ENCODE results near the gene INPP5A.

Gene INPP5A

GRCh38 chr10:132650611-132651250, 113.1 kb downstream of the INPP5A start:
- no peaks in the 10 kb centered on the region for H3K9me3 ChIP-seq (ENCODE audit: control insufficient read depth, insufficient read depth, low read length)
- H3K9me2 ChIP-seq (replicated peaks; ENCODE audit: control insufficient read depth, low read length) = no peaks in the 10 kb centered on the region
- no peaks in the 10 kb centered on the region for H3K79me2 ChIP-seq (ENCODE audit: control insufficient read depth, low read length)
- H3K4me2 ChIP-seq (ENCODE audit: low read length) = no peak overlapping the region
- H3K27me3 ChIP-seq (ENCODE audit: control insufficient read depth, low read length) = no peaks in the 10 kb centered on the region
- no peak for TF ChIP-seq EZH2phosphoT487 (IDR thresholded peaks at IDR 0.05; ENCODE audit: borderline replicate concordance, low read length)
- no peak for TF ChIP-seq CTCF (IDR thresholded peaks at IDR 0.05; ENCODE audit: low read depth, low read length, poor library complexity, severe bottlenecking)
- no peak overlapping the region for H3K27ac ChIP-seq (ENCODE audit: low read depth, low read length)
- no peaks in the 10 kb centered on the region for H3K36me3 ChIP-seq (ENCODE audit: control insufficient read depth, low read length)
- no peaks in the 10 kb centered on the region for H4K20me1 ChIP-seq (ENCODE audit: control insufficient read depth, insufficient read depth, low read depth, low read length)
- H3K4me3 ChIP-seq (ENCODE audit: low read length) = no peak overlapping the region
- H3F3A ChIP-seq (ENCODE audit: control insufficient read depth, insufficient read depth) = no peaks in the 10 kb centered on the region
- H3K4me1 ChIP-seq (ENCODE audit: control insufficient read depth, low read length) = no peaks in the 10 kb centered on the region

- Histone ChIP-seq H4K20me1 (ENCODE audit: control insufficient read depth, insufficient read depth, low read depth, low read length) (no peaks in the 10 kb centered on the region), H3K36me3 (ENCODE audit: control insufficient read depth, low read length) (no peaks in the 10 kb centered on the region)
- no peak for TF ChIP-seq EZH2phosphoT487 (IDR thresholded peaks at IDR 0.05; ENCODE audit: borderline replicate concordance, low read length)
- no peak for TF ChIP-seq CTCF (IDR thresholded peaks at IDR 0.05; ENCODE audit: low read depth, low read length, poor library complexity, severe bottlenecking)
Observed at GRCh38 chr10:132651511-132652029, 114.0 kb downstream of the INPP5A start.

GRCh38 chr10:132652446-132652845, 114.9 kb downstream of the INPP5A start:
- no peak overlapping the region for H3K4me2 ChIP-seq (ENCODE audit: low read length)
- H3K79me2 ChIP-seq (ENCODE audit: control insufficient read depth, low read length) = no peaks in the 10 kb centered on the region
- no peaks in the 10 kb centered on the region for H3K9me3 ChIP-seq (ENCODE audit: control insufficient read depth, insufficient read depth, low read length)
- H3K9me2 ChIP-seq (replicated peaks; ENCODE audit: control insufficient read depth, low read length) = no peaks in the 10 kb centered on the region
- H3K36me3 ChIP-seq (ENCODE audit: control insufficient read depth, low read length) = no peaks in the 10 kb centered on the region
- no peak overlapping the region for H3K27ac ChIP-seq (ENCODE audit: low read depth, low read length)
- H3K4me3 ChIP-seq (ENCODE audit: low read length) = no peak overlapping the region
- no peaks in the 10 kb centered on the region for H3K4me1 ChIP-seq (ENCODE audit: control insufficient read depth, low read length)
- H3K27me3 ChIP-seq (ENCODE audit: control insufficient read depth, low read length) = no peaks in the 10 kb centered on the region
- no peaks in the 10 kb centered on the region for H4K20me1 ChIP-seq (ENCODE audit: control insufficient read depth, insufficient read depth, low read depth, low read length)
- no peaks in the 10 kb centered on the region for H3F3A ChIP-seq (ENCODE audit: control insufficient read depth, insufficient read depth)
- no peak for TF ChIP-seq CTCF (IDR thresholded peaks at IDR 0.05; ENCODE audit: low read depth, low read length, poor library complexity, severe bottlenecking)
- TF ChIP-seq EZH2phosphoT487 (IDR thresholded peaks at IDR 0.05; ENCODE audit: borderline replicate concordance, low read length) = no peak

More at GRCh38 chr10:132651511-132652029, 114.0 kb downstream of the INPP5A start:
- Histone ChIP-seq H3K4me1 (ENCODE audit: control insufficient read depth, low read length) (no peaks in the 10 kb centered on the region), H3K4me2 (ENCODE audit: low read length) (no peak overlapping the region), H3K27me3 (ENCODE audit: control insufficient read depth, low read length) (no peaks in the 10 kb centered on the region), H3K9me2 (replicated peaks; ENCODE audit: control insufficient read depth, low read length) (no peaks in the 10 kb centered on the region), H3K4me3 (ENCODE audit: low read length) (no peak overlapping the region), H3K79me2 (ENCODE audit: control insufficient read depth, low read length) (no peaks in the 10 kb centered on the region), H3F3A (ENCODE audit: control insufficient read depth, insufficient read depth) (no peaks in the 10 kb centered on the region), H3K27ac (ENCODE audit: low read depth, low read length) (no peak overlapping the region), H3K9me3 (ENCODE audit: control insufficient read depth, insufficient read depth, low read length) (no peaks in the 10 kb centered on the region)

Data from DOHH2 (cell line).